Panc1 (cell line): ENCODE measurements around the gene SMIM43. TPM values are rescaled to one million over a fixed set of nuclear protein-coding genes. Genes with fewer than 3 reads are reported as not detected.

Experiments used
- ATAC-seq: fragments of 200-7000 bp; cut with Tn5 transposase; 2 replicates; pipeline ENCODE4 v1.9.1; 2020; ENCODE audit warnings: mild to moderate bottlenecking, moderate library complexity
- BruUV-seq: library from RNA; stranded (reverse); fragments of 400-500 nt; replicated peaks from 2 replicates; lab custom pipeline; 2021; lab: Mats Ljungman, UMichigan
- CTCF ChIA-PET: fragments of 300-600 bp; sonication (Branson Sonifier 250); formaldehyde crosslinking; loops from one replicate; lab custom pipeline; 2022; ENCODE audit warnings: antibody characterized with exemption; lab: Charles Lee
- POLR2A ChIA-PET: fragments of 300-600 bp; sonication (Branson Sonifier 250); formaldehyde crosslinking; loops from one replicate; lab custom pipeline; 2022; ENCODE audit warnings: antibody characterized with exemption; lab: Charles Lee
- DNase-seq: peaks from one replicate; pipeline ENCODE4 v3.0.0-alpha.2; 2010; ENCODE audit warnings: low read depth, low spot score
- H3K27ac ChIP-seq: 2 replicates; pipeline ENCODE4 v1.5.1; 2011; ENCODE audit warnings: mild to moderate bottlenecking, low read length, inconsistent platforms
- H3K27me3 ChIP-seq: fragments of 200-500 bp; sonication (Bioruptor generic); 2 replicates; pipeline ENCODE4 v1.6.0; 2014; ENCODE audit warnings: low read length, inconsistent platforms; ENCODE audit not compliant: control insufficient read depth, insufficient read depth
- H3K36me3 ChIP-seq: fragments of 200-500 bp; sonication (Bioruptor generic); 2 replicates; pipeline ENCODE4 v1.5.1; 2014; ENCODE audit warnings: inconsistent platforms, mild to moderate bottlenecking, low read length, moderate library complexity; ENCODE audit not compliant: control insufficient read depth, insufficient read depth
- H3K4me1 ChIP-seq: 2 replicates; pipeline ENCODE4 v1.5.1; 2011; ENCODE audit warnings: inconsistent platforms, mild to moderate bottlenecking, low read length, moderate library complexity; ENCODE audit not compliant: control insufficient read depth, insufficient read depth
- H3K4me3 ChIP-seq, 2 experiments: 2 replicates each; pipeline ENCODE4 v1.5.1; 2011 to 2012; ENCODE audit warnings: low read depth in 2 of 2, low read length in 2 of 2, mild to moderate bottlenecking in 2 of 2, inconsistent platforms in 1 of 2, moderate library complexity in 1 of 2
- H3K9me3 ChIP-seq: fragments of 200-500 bp; sonication (Bioruptor generic); 2 replicates; pipeline ENCODE4 v1.5.1; 2014; ENCODE audit warnings: low read depth, mild to moderate bottlenecking, inconsistent platforms, low read length, moderate library complexity; ENCODE audit not compliant: control insufficient read depth, insufficient read depth
- CTCF ChIP-seq: fragments of 450-650 bp; IDR thresholded peaks from 2 replicates; pipeline ENCODE4 v1.5.1; 2017; ENCODE audit warnings: mild to moderate bottlenecking
- POLR2AphosphoS5 ChIP-seq: IDR thresholded peaks from 2 replicates; pipeline ENCODE4 v1.6.1; 2012; ENCODE audit warnings: mild to moderate bottlenecking, low read depth, low read length, moderate library complexity
- REST ChIP-seq, 2 experiments: IDR thresholded peaks; 2 replicates each; pipeline ENCODE4 v1.6.1; 2011 to 2012; ENCODE audit warnings: low read depth in 2 of 2, control low read depth in 1 of 2, low read length in 1 of 2, mild to moderate bottlenecking in 1 of 2, moderate library complexity in 1 of 2; ENCODE audit not compliant: insufficient read depth in 1 of 2
- SIN3A ChIP-seq: IDR thresholded peaks from 2 replicates; pipeline ENCODE4 v1.6.1; 2012; ENCODE audit warnings: low read depth, mild to moderate bottlenecking, low read length, moderate library complexity, borderline replicate concordance; ENCODE audit not compliant: insufficient read depth
- TCF7L2 ChIP-seq: IDR thresholded peaks from 2 replicates; pipeline ENCODE4 v1.6.1; 2011; ENCODE audit warnings: mild to moderate bottlenecking, low read depth, low read length, inconsistent platforms
- in situ Hi-C: cut with HindIII; loops from 2 replicates; pipeline ENCODE4 v1.10.0; 2016; ENCODE audit warnings: low sequenced_read_pairs, low pct_unique_long_range_greater_than_20kb
- intact Hi-C: fragments of 100-400 bp; cut with micrococcal nuclease; formaldehyde crosslinking; loops from one replicate; pipeline ENCODE4 v1.10.0; 2022; ENCODE audit not compliant: unreplicated experiment
- total RNA-seq: library from RNA; stranded (reverse); gene quantifications from one replicate; pipeline ENCODE4 v1.2.1, GENCODE V29; 2021; ENCODE audit not compliant: unreplicated experiment

SMIM43 gene
- total RNA-seq, 1 experiment from 2014 or later: not detected

GRCh38 chr4:121712783-121713182, 52.2 kb downstream of the SMIM43 start:
- no peak overlapping the region for H3K4me3 ChIP-seq
- intact Hi-C loops: no loop called here
- no TSS peak for BruUV-seq

GRCh38 chr4:121712001-121712651, 52.8 kb downstream of the SMIM43 start:
- in situ Hi-C loops: no loop called here
- no TSS peak for BruUV-seq
- TF ChIP-seq SIN3A: no peak
- no peak for TF ChIP-seq TCF7L2
- TF ChIP-seq REST (IDR thresholded peaks at IDR 0.05; ENCODE audit: insufficient read depth in 1 of 2, low read depth in 2 of 2, low read length in 1 of 2): no peak
- DNase-seq: no peak
- Histone ChIP-seq H3K4me3 (peak overlapping the region; percentile 28 to 56), H3K27ac (peak overlapping the region; percentile 78), H3K4me1 (no peaks in the 10 kb centered on the region; the same call in 1 of the 2 replicates), H3K9me3 (no peaks in the 10 kb centered on the region), H3K27me3 (no peaks in the 10 kb centered on the region), H3K36me3 (no peaks in the 10 kb centered on the region)
- POLR2A ChIA-PET: no interaction called here
- CTCF ChIA-PET: no interaction called here
- intact Hi-C loops: no loop called here
- peak; percentile 53 for ATAC-seq

More at GRCh38 chr4:121712783-121713182, 52.2 kb downstream of the SMIM43 start:
- Histone ChIP-seq H3K36me3 (no peaks in the 10 kb centered on the region), H3K4me1 (no peaks in the 10 kb centered on the region; the same call in 1 of the 2 replicates), H3K9me3 (no peaks in the 10 kb centered on the region), H3K27ac (no peak overlapping the region), H3K27me3 (no peaks in the 10 kb centered on the region)
- CTCF ChIA-PET: no interaction called here
- no peak for DNase-seq
- no peak for ATAC-seq
- in situ Hi-C loops: no loop called here
- POLR2A ChIA-PET: no interaction called here
- no peak for TF ChIP-seq CTCF

GRCh38 chr4:121711263-121712000, 53.5 kb downstream of the SMIM43 start:
- Histone ChIP-seq H3K4me1 (no peaks in the 10 kb centered on the region; the same call in 1 of the 2 replicates), H3K36me3 (no peaks in the 10 kb centered on the region), H3K9me3 (no peaks in the 10 kb centered on the region), H3K4me3 (peak overlapping the region; percentile 28 to 56), H3K27me3 (no peaks in the 10 kb centered on the region), H3K27ac (peak overlapping the region; percentile 78)
- ATAC-seq (peak; percentile 100), DNase-seq (no peak)
- in situ Hi-C loops: no loop called here
- intact Hi-C loops: no loop called here
- BruUV-seq: no TSS peak
- ChIA-PET POLR2A (no interaction called here), CTCF (no interaction called here)
- TF ChIP-seq CTCF (no peak), SIN3A (no peak), POLR2AphosphoS5 (no peak), REST (IDR thresholded peaks at IDR 0.05; ENCODE audit: insufficient read depth in 1 of 2, low read depth in 2 of 2, low read length in 1 of 2) (no peak), TCF7L2 (no peak)
